Testis (tissue), 3 donors: ENCODE measurements around the gene BLVRB. TPM values are rescaled to one million over a fixed set of nuclear protein-coding genes. Genes with fewer than 3 reads are reported as not detected.
A peak's percentile ranks its signal among the peaks of the same experiment; 100 is the strongest.
"Not testable (repeated sequence)": the region's sequence is repeated elsewhere in the genome, so short reads cannot be mapped to it uniquely, and the experiment has no call there.

Experiments used
- DNase-seq: peaks from one replicate; pipeline ENCODE4 v3.0.0-alpha.2; 2019
- H3K27ac ChIP-seq, 2 donors: fragments of 200-600 bp; sonication (generic); one replicate each; pipeline ENCODE4 v1.5.1; 2019
- H3K27me3 ChIP-seq: fragments of 200-600 bp; sonication (generic); one replicate; pipeline ENCODE4 v1.5.1; 2019
- H3K36me3 ChIP-seq: fragments of 200-600 bp; sonication (generic); one replicate; pipeline ENCODE4 v1.5.1; 2017; ENCODE audit warnings: low read depth; ENCODE audit errors: missing control alignments
- H3K4me1 ChIP-seq: fragments of 200-600 bp; sonication (generic); one replicate; pipeline ENCODE4 v1.5.1; 2019
- H3K4me3 ChIP-seq, 2 donors: fragments of 200-600 bp; sonication (generic); one replicate each; pipeline ENCODE4 v1.5.1; 2017 to 2019
- H3K9me3 ChIP-seq: fragments of 200-600 bp; sonication (generic); one replicate; pipeline ENCODE4 v1.5.1; 2017
- CTCF ChIP-seq, 3 experiments: fragments of 450-650 bp in 2 of 3; fragments of 200-600 bp in 1 of 3; sonication (generic) in 1 of 3; IDR thresholded peaks; one replicate each; pipeline ENCODE4 v1.5.1; 2016 to 2019; ENCODE audit warnings: antibody characterized with exemption in 3 of 3, mild to moderate bottlenecking in 2 of 3, moderate library complexity in 1 of 3
- POLR2A ChIP-seq: fragments of 450-650 bp; IDR thresholded peaks from one replicate; pipeline ENCODE4 v1.6.1; 2017; ENCODE audit warnings: antibody characterized with exemption, mild to moderate bottlenecking, moderate library complexity
- WGBS, 2 donors: methylation state at CpG; one replicate each; pipeline ENCODE4 v1.1.5; 2018; 5-methylcytosine and 5-hydroxymethylcytosine counted together
- intact Hi-C: fragments of 100-400 bp; cut with DNase I; formaldehyde crosslinking; loops from one replicate; pipeline ENCODE4 v1.15.1; 2023; ENCODE audit warnings: low total_unique reads
- polyA plus RNA-seq: library from polyadenylated mRNA; stranded (reverse); fragments of 350-450 nt; fragmentation: Illumina TruSeq; extraction: RNeasy Lipid Tissue Mini Kit (QIAGEN cat#74804); gene quantifications from one replicate; pipeline ENCODE4 v1.2.3, GENCODE V29; 2014; ENCODE audit warnings: low read depth, low replicate concordance; ENCODE audit not compliant: insufficient read depth
- total RNA-seq, 2 donors: library from RNA; depleted of rRNA; stranded (reverse); fragments of >200 nt; gene quantifications; one replicate each; pipeline ENCODE4 v1.2.3, GENCODE V29; 2016

BLVRB gene
- total and polyA plus RNA-seq, 3 donors from 2014 or later = 25.0 to 43.3 (median 36.8) TPM

GRCh38 chr19:40441719-40442253, 23.8 kb downstream of the BLVRB start:
- DNase-seq = no peak
- Histone ChIP-seq H3K4me3 (no peak overlapping the region), H3K27me3 (no peaks in the 10 kb centered on the region), H3K27ac (peak overlapping the region in 1 of 2 donors; percentile 100), H3K4me1 (peaks cover 23% of the 10 kb centered on the region), H3K9me3 (no peaks in the 10 kb centered on the region), H3K36me3 (no peaks in the 10 kb centered on the region)
- TF ChIP-seq CTCF (IDR thresholded peaks at IDR 0.05) (no peak), POLR2A (no peak)
- intact Hi-C loops = no loop called here
- WGBS, 2 donors = 49 to 61% methylated on average over 11 of the region's 11 CpGs

GRCh38 chr19:40438284-40438683, 27.3 kb downstream of the BLVRB start:
- Histone ChIP-seq H3K4me1 (peaks cover 28% of the 10 kb centered on the region), H3K27ac (no peak overlapping the region), H3K27me3 (no peaks in the 10 kb centered on the region), H3K36me3 (no peaks in the 10 kb centered on the region), H3K9me3 (no peaks in the 10 kb centered on the region), H3K4me3 (no peak overlapping the region)
- 91 to 92% methylated on average over 3 of the region's 3 CpGs for WGBS, 2 donors
- TF ChIP-seq POLR2A = no peak
- no peak for TF ChIP-seq CTCF (IDR thresholded peaks at IDR 0.05)
- no peak for DNase-seq
- intact Hi-C loops = no loop called here

GRCh38 chr19:40433391-40434216, 31.9 kb downstream of the BLVRB start:
- Histone ChIP-seq H3K4me1 (peaks cover 25% of the 10 kb centered on the region), H3K9me3 (no peaks in the 10 kb centered on the region), H3K36me3 (no peaks in the 10 kb centered on the region), H3K27me3 (no peaks in the 10 kb centered on the region), H3K4me3 (peak overlapping the region; percentile 46 to 69), H3K27ac (peak overlapping the region; percentile 95 to 96)
- 0% methylated on average over 25 to 50 of the region's 50 CpGs for WGBS, 2 donors
- intact Hi-C loops = no loop called here
- TF ChIP-seq CTCF (IDR thresholded peaks at IDR 0.05) (no peak), POLR2A (no peak)
- DNase-seq = peak; percentile 87

GRCh38 chr19:40432760-40433159, 32.8 kb downstream of the BLVRB start:
- H3K27me3 ChIP-seq, intact Hi-C loops, H3K9me3 ChIP-seq, DNase-seq, H3K36me3 ChIP-seq: not testable (repeated sequence)
- Histone ChIP-seq H3K4me1 (peaks cover 25% of the 10 kb centered on the region), H3K27ac (peak overlapping the region; percentile 95 to 96), H3K4me3 (peak overlapping the region; percentile 46 to 69)
- WGBS, 2 donors = 19 to 23% methylated on average over 7 of the region's 7 CpGs

GRCh38 chr19:40431698-40432097, 33.8 kb downstream of the BLVRB start:
- no peaks in the 10 kb centered on the region for H3K36me3 ChIP-seq
- intact Hi-C loops = no loop called here
- no peaks in the 10 kb centered on the region for H3K9me3 ChIP-seq
- no peak for DNase-seq
- H3K4me1 ChIP-seq = peaks cover 25% of the 10 kb centered on the region
- no peak overlapping the region for H3K4me3 ChIP-seq
- WGBS, 2 donors = 81 to 83% methylated on average over 3 of the region's 3 CpGs
- TF ChIP-seq POLR2A (no peak), CTCF (IDR thresholded peaks at IDR 0.05) (no peak)
- H3K27ac ChIP-seq = peak overlapping the region in 1 of 2 donors; percentile 96
- H3K27me3 ChIP-seq = no peaks in the 10 kb centered on the region

- H3K36me3 ChIP-seq, H3K9me3 ChIP-seq, H3K27ac ChIP-seq, intact Hi-C loops, DNase-seq, H3K4me3 ChIP-seq, H3K27me3 ChIP-seq: not testable (repeated sequence)
- peaks cover 25% of the 10 kb centered on the region for H3K4me1 ChIP-seq
- 97 to 100% methylated on average over 5 to 10 of the region's 10 CpGs for WGBS, 2 donors
Observed at GRCh38 chr19:40430242-40430641, 35.3 kb downstream of the BLVRB start.

- DNase-seq, H3K9me3 ChIP-seq, H3K36me3 ChIP-seq, intact Hi-C loops, H3K27me3 ChIP-seq, H3K4me3 ChIP-seq, H3K27ac ChIP-seq: not testable (repeated sequence)
- peaks cover 23% of the 10 kb centered on the region for H3K4me1 ChIP-seq
- WGBS, 2 donors = 70 to 76% methylated on average over 7 of the region's 7 CpGs
Observed at GRCh38 chr19:40428197-40428596, 37.3 kb downstream of the BLVRB start.
